ENCODE measurements around the gene TSPOAP1.
A peak's percentile ranks its signal among the peaks of the same experiment; 100 is the strongest.

DNA sequence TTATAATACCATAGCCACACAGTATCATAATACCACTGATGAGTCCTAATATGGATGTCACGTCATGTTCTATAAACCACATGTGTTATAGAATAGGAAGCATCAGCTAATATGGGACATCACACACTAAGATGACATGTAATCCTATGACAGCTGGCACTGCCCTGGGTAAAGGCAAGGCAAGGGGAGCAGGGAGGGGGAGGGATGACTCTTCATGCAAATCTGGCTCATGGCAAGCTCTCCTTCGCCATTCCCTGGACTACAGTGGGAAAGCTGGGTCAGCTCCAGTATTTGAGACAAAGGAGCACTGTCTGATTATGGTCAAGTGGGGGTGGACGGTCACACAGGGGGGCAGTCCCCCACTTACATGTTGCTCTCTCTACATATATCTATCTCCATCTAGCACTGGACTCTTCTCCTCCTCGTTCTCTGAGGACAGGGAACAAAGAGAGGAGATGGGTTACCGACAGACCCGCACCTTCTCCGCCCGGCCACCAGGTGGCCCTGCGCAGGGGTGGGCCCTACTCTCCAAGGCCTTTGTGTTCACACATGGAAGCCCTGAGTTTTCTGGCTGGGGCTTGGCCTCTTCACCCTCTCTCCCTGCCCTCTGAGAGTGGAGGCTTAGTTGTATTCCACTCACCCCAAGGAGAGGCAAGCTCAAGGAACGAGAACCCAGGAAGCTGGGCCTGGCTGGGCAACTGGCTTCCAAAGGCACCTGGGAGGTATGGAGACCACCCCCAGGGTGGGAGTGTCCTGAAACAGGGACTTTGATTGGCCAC lies 24.4 kb downstream of the TSPOAP1 start:
- TF ChIP-seq RUNX3 (IDR thresholded peaks at IDR 0.05; ENCODE audit: low read length) (no peak), HCFC1 (IDR thresholded peaks at IDR 0.05; ENCODE audit: low read length) (no peak), SMC3 (IDR thresholded peaks at IDR 0.05; ENCODE audit: borderline replicate concordance, low read length) (peak; percentile 95), BCL11A (IDR thresholded peaks at IDR 0.05; ENCODE audit: low read depth, low read length) (no peak), CTCF (IDR thresholded peaks at IDR 0.05 in 2 of 3, conservative IDR thresholded peaks at IDR 0.05 in 1 of 3; ENCODE audit: control insufficient read depth in 2 of 3, extremely low read depth in 1 of 3, insufficient read depth in 1 of 3, low read depth in 3 of 3, low read length in 3 of 3) (peak; percentile 79 to 96 (median 96)), NFYA (IDR thresholded peaks at IDR 0.05; ENCODE audit: borderline replicate concordance, low read depth, low read length) (no peak), ATF7 (IDR thresholded peaks at IDR 0.05; ENCODE audit: low read depth) (no peak), TCF3 (IDR thresholded peaks at IDR 0.05; ENCODE audit: borderline replicate concordance, insufficient read depth, low read depth, low read length) (no peak), REST (IDR thresholded peaks at IDR 0.05; ENCODE audit: low read depth, low read length) (no peak), SMAD1 (IDR thresholded peaks at IDR 0.05; ENCODE audit: low read depth, partially characterized antibody) (no peak), RFX5 (IDR thresholded peaks at IDR 0.05; ENCODE audit: low read depth, low read length) (no peak)
- TF ChIP-seq, protein P1, sequence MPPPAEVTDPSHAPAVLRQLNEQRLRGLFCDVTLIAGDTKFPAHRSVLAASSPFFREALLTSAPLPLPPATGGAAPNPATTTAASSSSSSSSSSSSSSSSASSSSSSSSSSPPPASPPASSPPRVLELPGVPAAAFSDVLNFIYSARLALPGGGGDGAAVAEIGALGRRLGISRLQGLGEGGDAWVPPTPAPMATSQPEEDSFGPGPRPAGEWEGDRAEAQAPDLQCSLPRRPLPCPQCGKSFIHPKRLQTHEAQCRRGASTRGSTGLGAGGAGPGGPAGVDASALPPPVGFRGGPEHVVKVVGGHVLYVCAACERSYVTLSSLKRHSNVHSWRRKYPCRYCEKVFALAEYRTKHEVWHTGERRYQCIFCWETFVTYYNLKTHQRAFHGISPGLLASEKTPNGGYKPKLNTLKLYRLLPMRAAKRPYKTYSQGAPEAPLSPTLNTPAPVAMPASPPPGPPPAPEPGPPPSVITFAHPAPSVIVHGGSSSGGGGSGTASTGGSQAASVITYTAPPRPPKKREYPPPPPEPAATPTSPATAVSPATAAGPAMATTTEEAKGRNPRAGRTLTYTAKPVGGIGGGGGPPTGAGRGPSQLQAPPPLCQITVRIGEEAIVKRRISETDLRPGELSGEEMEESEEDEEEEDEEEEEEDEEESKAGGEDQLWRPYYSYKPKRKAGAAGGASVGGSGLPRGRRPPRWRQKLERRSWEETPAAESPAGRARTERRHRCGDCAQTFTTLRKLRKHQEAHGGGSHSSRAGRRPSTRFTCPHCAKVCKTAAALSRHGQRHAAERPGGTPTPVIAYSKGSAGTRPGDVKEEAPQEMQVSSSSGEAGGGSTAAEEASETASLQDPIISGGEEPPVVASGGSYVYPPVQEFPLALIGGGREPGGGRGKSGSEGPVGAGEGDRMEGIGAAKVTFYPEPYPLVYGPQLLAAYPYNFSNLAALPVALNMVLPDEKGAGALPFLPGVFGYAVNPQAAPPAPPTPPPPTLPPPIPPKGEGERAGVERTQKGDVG (CRISPR knock-in tag; IDR thresholded peaks at IDR 0.05), result no peak
- TF ChIP-seq, protein P2, sequence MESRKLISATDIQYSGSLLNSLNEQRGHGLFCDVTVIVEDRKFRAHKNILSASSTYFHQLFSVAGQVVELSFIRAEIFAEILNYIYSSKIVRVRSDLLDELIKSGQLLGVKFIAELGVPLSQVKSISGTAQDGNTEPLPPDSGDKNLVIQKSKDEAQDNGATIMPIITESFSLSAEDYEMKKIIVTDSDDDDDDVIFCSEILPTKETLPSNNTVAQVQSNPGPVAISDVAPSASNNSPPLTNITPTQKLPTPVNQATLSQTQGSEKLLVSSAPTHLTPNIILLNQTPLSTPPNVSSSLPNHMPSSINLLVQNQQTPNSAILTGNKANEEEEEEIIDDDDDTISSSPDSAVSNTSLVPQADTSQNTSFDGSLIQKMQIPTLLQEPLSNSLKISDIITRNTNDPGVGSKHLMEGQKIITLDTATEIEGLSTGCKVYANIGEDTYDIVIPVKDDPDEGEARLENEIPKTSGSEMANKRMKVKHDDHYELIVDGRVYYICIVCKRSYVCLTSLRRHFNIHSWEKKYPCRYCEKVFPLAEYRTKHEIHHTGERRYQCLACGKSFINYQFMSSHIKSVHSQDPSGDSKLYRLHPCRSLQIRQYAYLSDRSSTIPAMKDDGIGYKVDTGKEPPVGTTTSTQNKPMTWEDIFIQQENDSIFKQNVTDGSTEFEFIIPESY (IDR thresholded peaks at IDR 0.05), result no peak
- TF ChIP-seq, protein P3, sequence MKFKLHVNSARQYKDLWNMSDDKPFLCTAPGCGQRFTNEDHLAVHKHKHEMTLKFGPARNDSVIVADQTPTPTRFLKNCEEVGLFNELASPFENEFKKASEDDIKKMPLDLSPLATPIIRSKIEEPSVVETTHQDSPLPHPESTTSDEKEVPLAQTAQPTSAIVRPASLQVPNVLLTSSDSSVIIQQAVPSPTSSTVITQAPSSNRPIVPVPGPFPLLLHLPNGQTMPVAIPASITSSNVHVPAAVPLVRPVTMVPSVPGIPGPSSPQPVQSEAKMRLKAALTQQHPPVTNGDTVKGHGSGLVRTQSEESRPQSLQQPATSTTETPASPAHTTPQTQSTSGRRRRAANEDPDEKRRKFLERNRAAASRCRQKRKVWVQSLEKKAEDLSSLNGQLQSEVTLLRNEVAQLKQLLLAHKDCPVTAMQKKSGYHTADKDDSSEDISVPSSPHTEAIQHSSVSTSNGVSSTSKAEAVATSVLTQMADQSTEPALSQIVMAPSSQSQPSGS (IDR thresholded peaks at IDR 0.05; ENCODE audit: low read length), result no peak

Measured in GM12878 (cell line).